Fibroblast of lung (primary cell): ENCODE data around the gene OTOL1. TPM values are rescaled to one million over a fixed set of nuclear protein-coding genes. Genes with fewer than 3 reads are reported as not detected.

Source experiments
- DNase-seq, 2 donors: peaks; one replicate each; pipeline versions ENCODE4 v3.0.0 to v3.0.0-alpha.2; 2010; ENCODE audit warnings: low read depth in 2 of 2
- H2AFZ ChIP-seq: 2 replicates; pipeline ENCODE4 v1.5.1; 2012; ENCODE audit warnings: low read length, control low read depth, inconsistent platforms
- H3K27ac ChIP-seq: 2 replicates; pipeline ENCODE4 v1.5.1; 2011; ENCODE audit warnings: low read length, control low read depth; ENCODE audit not compliant: insufficient read depth
- H3K27me3 ChIP-seq: 2 replicates; pipeline ENCODE4 v1.5.1; 2011; ENCODE audit warnings: mild to moderate bottlenecking, low read length; ENCODE audit not compliant: control insufficient read depth, insufficient read depth
- H3K36me3 ChIP-seq: 2 replicates; pipeline ENCODE4 v1.5.1; 2011; ENCODE audit warnings: low read length; ENCODE audit not compliant: control insufficient read depth, insufficient read depth
- H3K4me1 ChIP-seq: 2 replicates; pipeline ENCODE4 v1.5.1; 2011; ENCODE audit warnings: low read length; ENCODE audit not compliant: control insufficient read depth, insufficient read depth; ENCODE audit errors: extremely low read depth
- H3K4me2 ChIP-seq: 2 replicates; pipeline ENCODE4 v1.5.1; 2011; ENCODE audit warnings: low read length, control low read depth; ENCODE audit not compliant: insufficient read depth; ENCODE audit errors: extremely low read depth
- H3K4me3 ChIP-seq, 4 experiments: fragments of 200-600 bp in 1 of 4; sonication (generic) in 1 of 4; replicated peaks in 1 of 4; 2 replicates each; pipeline ENCODE4 v1.5.1; 2011 to 2016; ENCODE audit warnings: low read length in 4 of 4, low read depth in 3 of 4, mild to moderate bottlenecking in 3 of 4, control low read depth in 2 of 4, inconsistent platforms in 1 of 4, mixed read lengths in 1 of 4; ENCODE audit not compliant: insufficient read depth in 1 of 4; ENCODE audit errors: control extremely low read depth in 1 of 4
- H3K79me2 ChIP-seq: 2 replicates; pipeline ENCODE4 v1.5.1; 2012; ENCODE audit warnings: mild to moderate bottlenecking, low read length, inconsistent platforms; ENCODE audit not compliant: control insufficient read depth, insufficient read depth
- H3K9ac ChIP-seq: 2 replicates; pipeline ENCODE4 v1.5.1; 2011; ENCODE audit warnings: mild to moderate bottlenecking, low read length, control low read depth; ENCODE audit not compliant: insufficient read depth
- H3K9me3 ChIP-seq: 2 replicates; pipeline ENCODE4 v1.5.1; 2012; ENCODE audit warnings: low read depth, low read length; ENCODE audit not compliant: control insufficient read depth, insufficient read depth
- H4K20me1 ChIP-seq: 2 replicates; pipeline ENCODE4 v1.5.1; 2011; ENCODE audit warnings: low read length; ENCODE audit not compliant: control insufficient read depth, insufficient read depth; ENCODE audit errors: extremely low read depth
- CTCF ChIP-seq, 2 donors: IDR thresholded peaks in 1 of 2; conservative IDR thresholded peaks in 1 of 2; 1 replicate in 1 of 2; 2 replicates in 1 of 2; pipeline ENCODE4 v1.5.1; 2011 to 2012; ENCODE audit warnings: low read length in 2 of 2, control low read depth in 1 of 2, inconsistent platforms in 1 of 2, low read depth in 1 of 2, mild to moderate bottlenecking in 1 of 2
- EZH2 ChIP-seq: IDR thresholded peaks from 2 replicates; pipeline ENCODE4 v1.5.1; 2012; ENCODE audit warnings: low read length, control low read depth, mild to moderate bottlenecking; ENCODE audit errors: missing control alignments
- polyA plus RNA-seq, 2 donors: library from polyadenylated mRNA; depleted of rRNA in 1 of 2; stranded (reverse) in 1 of 2; unstranded in 1 of 2; fragments of >200 nt; gene quantifications; 2 replicates each; pipeline ENCODE4 v1.2.1, GENCODE V29; 2011 to 2012; ENCODE audit warnings: missing spikeins in 1 of 2
- total RNA-seq: library from RNA; depleted of rRNA; stranded (reverse); fragments of >200 nt; gene quantifications from 2 replicates; pipeline ENCODE4 v1.2.1, GENCODE V29; 2014

OTOL1 gene
- total and polyA plus RNA-seq, 2 donors (not counting 1 experiment from before 2014, with no cell fraction given) = not detected

GRCh38 chr3:161471211-161471610, 25.4 kb upstream of the OTOL1 start:
- Histone ChIP-seq H4K20me1 (no peaks in the 10 kb centered on the region), H3K4me2 (no peak overlapping the region), H3K79me2 (no peaks in the 10 kb centered on the region), H3K9ac (no peak overlapping the region), H3K36me3 (no peaks in the 10 kb centered on the region), H2AFZ (no peak overlapping the region), H3K4me1 (no peaks in the 10 kb centered on the region), H3K4me3 (no peak overlapping the region), H3K27ac (no peak overlapping the region), H3K9me3 (no peaks in the 10 kb centered on the region), H3K27me3 (no peaks in the 10 kb centered on the region)
- DNase-seq = no peak
- TF ChIP-seq CTCF (conservative IDR thresholded peaks at IDR 0.05 in 1 of 2, IDR thresholded peaks at IDR 0.05 in 1 of 2; ENCODE audit: low read depth in 1 of 2, low read length in 2 of 2) (no peak), EZH2 (no peak)

- Histone ChIP-seq H3K9ac (no peak overlapping the region), H3K27me3 (no peaks in the 10 kb centered on the region), H2AFZ (no peak overlapping the region), H3K79me2 (no peaks in the 10 kb centered on the region), H3K4me3 (no peak overlapping the region), H3K4me2 (no peak overlapping the region), H3K36me3 (no peaks in the 10 kb centered on the region), H3K4me1 (no peaks in the 10 kb centered on the region), H3K9me3 (no peaks in the 10 kb centered on the region), H4K20me1 (no peaks in the 10 kb centered on the region), H3K27ac (no peak overlapping the region)
- no peak for TF ChIP-seq EZH2
- TF ChIP-seq CTCF (conservative IDR thresholded peaks at IDR 0.05 in 1 of 2, IDR thresholded peaks at IDR 0.05 in 1 of 2; ENCODE audit: low read depth in 1 of 2, low read length in 2 of 2) = no peak
- DNase-seq = no peak
Measured at GRCh38 chr3:161474139-161474538, 22.5 kb upstream of the OTOL1 start.

GRCh38 chr3:161474741-161475140, 21.9 kb upstream of the OTOL1 start:
- Histone ChIP-seq H3K27me3 (no peaks in the 10 kb centered on the region), H3K9me3 (no peaks in the 10 kb centered on the region), H4K20me1 (no peaks in the 10 kb centered on the region), H2AFZ (no peak overlapping the region), H3K27ac (no peak overlapping the region), H3K9ac (no peak overlapping the region), H3K79me2 (no peaks in the 10 kb centered on the region), H3K4me2 (no peak overlapping the region), H3K36me3 (no peaks in the 10 kb centered on the region), H3K4me3 (no peak overlapping the region), H3K4me1 (no peaks in the 10 kb centered on the region)
- DNase-seq = no peak
- TF ChIP-seq CTCF (conservative IDR thresholded peaks at IDR 0.05 in 1 of 2, IDR thresholded peaks at IDR 0.05 in 1 of 2; ENCODE audit: low read depth in 1 of 2, low read length in 2 of 2) (no peak), EZH2 (no peak)
